Thyroid gland (tissue), 4 donors: ENCODE results near the gene VKORC1L1.

ENCODE experiments used
- CTCF ChIP-seq, 6 experiments: fragments of 200-600 bp in 3 of 6; fragments of 450-650 bp in 3 of 6; sonication (generic) in 3 of 6; IDR thresholded peaks; one replicate each; pipeline ENCODE4 v1.5.1; 2016 to 2019; ENCODE audit warnings: antibody characterized with exemption in 6 of 6, mild to moderate bottlenecking in 2 of 6, inconsistent platforms in 1 of 6, moderate library complexity in 1 of 6
- POLR2A ChIP-seq, 2 donors: fragments of 450-650 bp; IDR thresholded peaks; one replicate each; pipeline ENCODE4 v1.6.1; 2017; ENCODE audit warnings: antibody characterized with exemption in 2 of 2, mild to moderate bottlenecking in 2 of 2, moderate library complexity in 1 of 2

- peak in 1 of 6 experiments; percentile 14 for TF ChIP-seq CTCF (IDR thresholded peaks at IDR 0.05)
- no peak for TF ChIP-seq POLR2A (IDR thresholded peaks at IDR 0.05)
These were observed 32.4 kb upstream of the VKORC1L1 start for GRCh38 chr7:65840446-65840845.
